A549 treated with RU486 at 1 μM for 4 hours (cell line): Measurements from ENCODE around the gene TST. TPM values are rescaled to one million over a fixed set of nuclear protein-coding genes. Genes with fewer than 3 reads are reported as not detected.

ENCODE experiments used
- total RNA-seq: library from RNA; stranded (reverse); fragments of 200-300 nt; extraction: Qiagen RNA extraction; gene quantifications from 5 replicates; pipeline ENCODE4 v1.2.3, GENCODE V29; 2022; ENCODE audit warnings: low read depth

TST gene
- 38.8 to 56.7 TPM (median 48.8 TPM) in 5 replicates for total RNA-seq

GRCh38 chr22:37019309-37020191 lies at the start of gene TST, which contains the start of gene MPST:
Gene TST (minus strand): TSS chr22:37019447. CDS start chr22:37018732, 715 bp downstream.
Gene MPST (plus strand): TSS chr22:37019742. CDS start chr22:37019837, 95 bp downstream.

GRCh38 chr22:37051391-37052385 lies 32.4 kb upstream of the TST start, which contains the start of gene KCTD17:
Gene KCTD17 (plus strand): TSS chr22:37051742. CDS start chr22:37051761, 19 bp downstream.

Other genes starting within 250 kb of the TST start
- 16.2 to 28.4 TPM (median 22.9 TPM) in 5 replicates for gene IFT27, start 243.3 kb downstream of the TST start, total RNA-seq
- gene PVALB, start 202.4 kb downstream of the TST start, total RNA-seq = not detected in 5 replicates
- gene NCF4, start 158.4 kb downstream of the TST start, total RNA-seq = not detected in 5 replicates
- gene CSF2RB, start 105.8 kb downstream of the TST start, total RNA-seq = not detected in 5 replicates
- gene MPST, start 295 bp upstream of the TST start, total RNA-seq = 43.4 to 76.3 TPM (median 69.4 TPM) in 5 replicates
- gene KCTD17, start 32.3 kb upstream of the TST start, total RNA-seq = 20.8 to 26.1 TPM (median 23.2 TPM) in 5 replicates
- gene TMPRSS6, start 90.3 kb upstream of the TST start, total RNA-seq = not detected in 5 replicates
- gene IL2RB, start 130.5 kb upstream of the TST start, total RNA-seq = 0.06 to 0.09 TPM (median 0.09 TPM) in 3 of 5 replicates, not detected in the others
- 8.6 to 13.6 TPM (median 10.9 TPM) in 5 replicates for gene C1QTNF6, start 168.8 kb upstream of the TST start, total RNA-seq
- gene SSTR3, start 193.0 kb upstream of the TST start, total RNA-seq = not detected in 5 replicates
- 0.16 to 0.23 TPM (median 0.16 TPM) in 3 of 5 replicates, not detected in the others for gene RAC2, start 224.8 kb upstream of the TST start, total RNA-seq